SK-N-SH treated with all-trans-retinoic acid at 6 μM for 48 hours (cell line): ENCODE results near the gene MUTYH.

ENCODE experiments used
- ATAC-seq: fragments of 200-7000 bp; cut with Tn5 transposase; 3 replicates; pipeline ENCODE4 v1.9.1; 2020; ENCODE audit warnings: mild to moderate bottlenecking, moderate library complexity
- ARNTL ChIP-seq: fragments of 450-650 bp; formaldehyde crosslinking; IDR thresholded peaks from 2 replicates; pipeline ENCODE4 v1.5.0; 2020; ENCODE audit warnings: low read depth, mild to moderate bottlenecking, moderate library complexity, borderline replicate concordance
- BACH2 ChIP-seq: fragments of 250-450 bp; sonication (Bioruptor Pico); IDR thresholded peaks from 2 replicates; pipeline ENCODE4 v1.9.0; 2021; ENCODE audit warnings: mild to moderate bottlenecking, borderline replicate concordance
- ESRRG ChIP-seq: fragments of 250-450 bp; sonication (Bioruptor Pico); IDR thresholded peaks from 2 replicates; pipeline ENCODE4 v1.6.1; 2021; ENCODE audit warnings: mild to moderate bottlenecking
- GLIS3 ChIP-seq: fragments of 250-450 bp; sonication (Bioruptor Pico); IDR thresholded peaks from 2 replicates; pipeline ENCODE4 v1.5.0; 2020; ENCODE audit warnings: mild to moderate bottlenecking, moderate library complexity
- ISL1 ChIP-seq: fragments of 250-450 bp; sonication (Bioruptor Pico); IDR thresholded peaks from 2 replicates; pipeline ENCODE4 v2.1.2; 2022; ENCODE audit warnings: mild to moderate bottlenecking, moderate library complexity
- RARB ChIP-seq: fragments of 250-450 bp; sonication (Bioruptor Pico); IDR thresholded peaks from 2 replicates; pipeline ENCODE4 v1.8.0; 2021; ENCODE audit warnings: mild to moderate bottlenecking, moderate library complexity
- SNAI2 ChIP-seq: fragments of 250-450 bp; sonication (Bioruptor Pico); IDR thresholded peaks from 2 replicates; pipeline ENCODE4 v1.5.0; 2020; ENCODE audit warnings: mild to moderate bottlenecking, moderate library complexity
- TOX ChIP-seq: fragments of 250-450 bp; sonication (Bioruptor Pico); IDR thresholded peaks from 2 replicates; pipeline ENCODE4 v1.8.0; 2021; ENCODE audit warnings: mild to moderate bottlenecking, moderate library complexity, borderline replicate concordance
- ZC3H10 ChIP-seq: fragments of 250-450 bp; sonication (Bioruptor Pico); IDR thresholded peaks from 2 replicates; pipeline ENCODE4 v1.5.1; 2021; ENCODE audit warnings: mild to moderate bottlenecking, moderate library complexity
- ZFP30 ChIP-seq: fragments of 450-650 bp; formaldehyde crosslinking; IDR thresholded peaks from 2 replicates; pipeline ENCODE4 v1.5.0; 2022; ENCODE audit warnings: mild to moderate bottlenecking, moderate library complexity
- ZNF565 ChIP-seq: fragments of 450-650 bp; formaldehyde crosslinking; conservative IDR thresholded peaks from 2 replicates; pipeline ENCODE4 v1.5.0; 2020; ENCODE audit warnings: low read depth, mild to moderate bottlenecking, moderate library complexity
- ZNF70 ChIP-seq: fragments of 450-650 bp; formaldehyde crosslinking; IDR thresholded peaks from 2 replicates; pipeline ENCODE4 v1.5.0; 2020; ENCODE audit warnings: mild to moderate bottlenecking, moderate library complexity
- TF ChIP-seq, protein P1 (sequence below): fragments of 250-450 bp; sonication (Bioruptor Pico); IDR thresholded peaks from 2 replicates; pipeline ENCODE4 v1.8.0; 2020; ENCODE audit warnings: mild to moderate bottlenecking, moderate library complexity, borderline replicate concordance
- TF ChIP-seq, protein P2 (sequence below): fragments of 250-450 bp; sonication (Bioruptor Pico); IDR thresholded peaks from 2 replicates; pipeline ENCODE4 v1.5.0; 2020; ENCODE audit warnings: mild to moderate bottlenecking, moderate library complexity
- TF ChIP-seq, protein P3 (sequence below): fragments of 250-450 bp; sonication (Bioruptor Pico); IDR thresholded peaks from 2 replicates; pipeline ENCODE4 v1.8.0; 2021; ENCODE audit warnings: low read depth, mild to moderate bottlenecking, moderate library complexity, borderline replicate concordance
- TF ChIP-seq, protein P4 (sequence below): fragments of 250-450 bp; sonication (Bioruptor Pico); IDR thresholded peaks from 2 replicates; pipeline ENCODE4 v1.5.1; 2020; ENCODE audit warnings: low read depth, mild to moderate bottlenecking, moderate library complexity
- TF ChIP-seq, protein P5 (sequence below): fragments of 250-450 bp; sonication (Bioruptor Pico); IDR thresholded peaks from 2 replicates; pipeline ENCODE4 v1.5.1; 2021; ENCODE audit warnings: mild to moderate bottlenecking, moderate library complexity

Gene MUTYH

DNA sequence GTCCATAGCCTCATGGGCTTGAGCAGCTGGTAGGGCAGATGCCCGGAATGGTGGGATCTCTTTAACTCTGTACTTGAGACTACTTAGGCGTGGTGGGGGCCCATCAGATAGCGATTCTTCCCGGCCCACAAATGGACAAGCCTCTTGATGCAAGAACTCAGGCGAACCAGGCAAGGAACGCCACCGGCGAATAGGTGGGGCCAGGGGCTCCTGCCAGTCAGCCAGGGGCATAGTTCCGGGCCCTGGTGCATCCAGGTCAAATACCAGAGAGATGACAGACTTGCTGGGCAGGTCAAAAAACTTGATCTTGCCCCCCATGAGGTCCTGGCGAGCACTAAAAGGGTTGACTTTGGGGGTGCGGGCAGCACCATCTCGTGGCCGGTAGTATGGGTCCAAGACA is 4.8 kb upstream of the MUTYH start:
- TF ChIP-seq ARNTL (CRISPR knock-in tag) (no peak), ISL1 (no peak), ZNF70 (CRISPR knock-in tag) (no peak), ZNF565 (CRISPR knock-in tag) (no peak)
- TF ChIP-seq, protein P1, sequence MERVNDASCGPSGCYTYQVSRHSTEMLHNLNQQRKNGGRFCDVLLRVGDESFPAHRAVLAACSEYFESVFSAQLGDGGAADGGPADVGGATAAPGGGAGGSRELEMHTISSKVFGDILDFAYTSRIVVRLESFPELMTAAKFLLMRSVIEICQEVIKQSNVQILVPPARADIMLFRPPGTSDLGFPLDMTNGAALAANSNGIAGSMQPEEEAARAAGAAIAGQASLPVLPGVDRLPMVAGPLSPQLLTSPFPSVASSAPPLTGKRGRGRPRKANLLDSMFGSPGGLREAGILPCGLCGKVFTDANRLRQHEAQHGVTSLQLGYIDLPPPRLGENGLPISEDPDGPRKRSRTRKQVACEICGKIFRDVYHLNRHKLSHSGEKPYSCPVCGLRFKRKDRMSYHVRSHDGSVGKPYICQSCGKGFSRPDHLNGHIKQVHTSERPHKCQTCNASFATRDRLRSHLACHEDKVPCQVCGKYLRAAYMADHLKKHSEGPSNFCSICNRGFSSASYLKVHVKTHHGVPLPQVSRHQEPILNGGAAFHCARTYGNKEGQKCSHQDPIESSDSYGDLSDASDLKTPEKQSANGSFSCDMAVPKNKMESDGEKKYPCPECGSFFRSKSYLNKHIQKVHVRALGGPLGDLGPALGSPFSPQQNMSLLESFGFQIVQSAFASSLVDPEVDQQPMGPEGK (CRISPR knock-in tag): no peak
- TF ChIP-seq, protein P2, sequence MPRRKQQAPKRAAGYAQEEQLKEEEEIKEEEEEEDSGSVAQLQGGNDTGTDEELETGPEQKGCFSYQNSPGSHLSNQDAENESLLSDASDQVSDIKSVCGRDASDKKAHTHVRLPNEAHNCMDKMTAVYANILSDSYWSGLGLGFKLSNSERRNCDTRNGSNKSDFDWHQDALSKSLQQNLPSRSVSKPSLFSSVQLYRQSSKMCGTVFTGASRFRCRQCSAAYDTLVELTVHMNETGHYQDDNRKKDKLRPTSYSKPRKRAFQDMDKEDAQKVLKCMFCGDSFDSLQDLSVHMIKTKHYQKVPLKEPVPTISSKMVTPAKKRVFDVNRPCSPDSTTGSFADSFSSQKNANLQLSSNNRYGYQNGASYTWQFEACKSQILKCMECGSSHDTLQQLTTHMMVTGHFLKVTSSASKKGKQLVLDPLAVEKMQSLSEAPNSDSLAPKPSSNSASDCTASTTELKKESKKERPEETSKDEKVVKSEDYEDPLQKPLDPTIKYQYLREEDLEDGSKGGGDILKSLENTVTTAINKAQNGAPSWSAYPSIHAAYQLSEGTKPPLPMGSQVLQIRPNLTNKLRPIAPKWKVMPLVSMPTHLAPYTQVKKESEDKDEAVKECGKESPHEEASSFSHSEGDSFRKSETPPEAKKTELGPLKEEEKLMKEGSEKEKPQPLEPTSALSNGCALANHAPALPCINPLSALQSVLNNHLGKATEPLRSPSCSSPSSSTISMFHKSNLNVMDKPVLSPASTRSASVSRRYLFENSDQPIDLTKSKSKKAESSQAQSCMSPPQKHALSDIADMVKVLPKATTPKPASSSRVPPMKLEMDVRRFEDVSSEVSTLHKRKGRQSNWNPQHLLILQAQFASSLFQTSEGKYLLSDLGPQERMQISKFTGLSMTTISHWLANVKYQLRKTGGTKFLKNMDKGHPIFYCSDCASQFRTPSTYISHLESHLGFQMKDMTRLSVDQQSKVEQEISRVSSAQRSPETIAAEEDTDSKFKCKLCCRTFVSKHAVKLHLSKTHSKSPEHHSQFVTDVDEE (CRISPR knock-in tag): no peak
- no peak for ATAC-seq

DNA sequence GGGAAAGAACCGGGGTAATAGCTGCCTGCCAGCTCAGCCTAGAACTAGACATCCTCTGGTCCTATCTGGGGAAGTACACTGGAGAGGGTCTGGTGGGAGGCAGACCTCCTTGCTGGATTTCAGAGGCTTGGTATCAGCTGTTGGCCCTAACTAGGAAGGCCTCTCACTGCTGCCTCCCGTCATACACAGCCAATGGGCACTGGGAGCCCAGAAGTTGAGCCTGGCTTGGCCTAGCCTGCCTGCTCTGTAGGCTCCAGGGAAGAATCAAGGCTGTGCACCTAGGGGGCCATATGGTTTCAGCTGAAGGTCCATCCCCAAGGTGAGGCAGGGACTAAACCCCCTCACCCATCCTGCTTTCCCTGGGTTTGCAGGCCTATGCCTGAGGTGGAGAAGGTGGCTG is 4.3 kb upstream of the MUTYH start:
- TF ChIP-seq, protein P3, sequence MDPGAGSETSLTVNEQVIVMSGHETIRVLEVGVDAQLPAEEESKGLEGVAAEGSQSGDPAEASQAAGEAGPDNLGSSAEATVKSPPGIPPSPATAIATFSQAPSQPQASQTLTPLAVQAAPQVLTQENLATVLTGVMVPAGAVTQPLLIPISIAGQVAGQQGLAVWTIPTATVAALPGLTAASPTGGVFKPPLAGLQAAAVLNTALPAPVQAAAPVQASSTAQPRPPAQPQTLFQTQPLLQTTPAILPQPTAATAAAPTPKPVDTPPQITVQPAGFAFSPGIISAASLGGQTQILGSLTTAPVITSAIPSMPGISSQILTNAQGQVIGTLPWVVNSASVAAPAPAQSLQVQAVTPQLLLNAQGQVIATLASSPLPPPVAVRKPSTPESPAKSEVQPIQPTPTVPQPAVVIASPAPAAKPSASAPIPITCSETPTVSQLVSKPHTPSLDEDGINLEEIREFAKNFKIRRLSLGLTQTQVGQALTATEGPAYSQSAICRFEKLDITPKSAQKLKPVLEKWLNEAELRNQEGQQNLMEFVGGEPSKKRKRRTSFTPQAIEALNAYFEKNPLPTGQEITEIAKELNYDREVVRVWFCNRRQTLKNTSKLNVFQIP: no peak
- TF ChIP-seq TOX (CRISPR knock-in tag): no peak
- no peak for TF ChIP-seq SNAI2
- TF ChIP-seq, protein P1 (CRISPR knock-in tag): no peak
- no peak for TF ChIP-seq ZNF70 (CRISPR knock-in tag)
- TF ChIP-seq GLIS3 (CRISPR knock-in tag): no peak
- no peak for TF ChIP-seq BACH2
- TF ChIP-seq RARB: no peak
- no peak for TF ChIP-seq ZFP30 (CRISPR knock-in tag)
- TF ChIP-seq ZC3H10 (CRISPR knock-in tag): no peak
- no peak for TF ChIP-seq ESRRG (CRISPR knock-in tag)
- TF ChIP-seq, protein P4, sequence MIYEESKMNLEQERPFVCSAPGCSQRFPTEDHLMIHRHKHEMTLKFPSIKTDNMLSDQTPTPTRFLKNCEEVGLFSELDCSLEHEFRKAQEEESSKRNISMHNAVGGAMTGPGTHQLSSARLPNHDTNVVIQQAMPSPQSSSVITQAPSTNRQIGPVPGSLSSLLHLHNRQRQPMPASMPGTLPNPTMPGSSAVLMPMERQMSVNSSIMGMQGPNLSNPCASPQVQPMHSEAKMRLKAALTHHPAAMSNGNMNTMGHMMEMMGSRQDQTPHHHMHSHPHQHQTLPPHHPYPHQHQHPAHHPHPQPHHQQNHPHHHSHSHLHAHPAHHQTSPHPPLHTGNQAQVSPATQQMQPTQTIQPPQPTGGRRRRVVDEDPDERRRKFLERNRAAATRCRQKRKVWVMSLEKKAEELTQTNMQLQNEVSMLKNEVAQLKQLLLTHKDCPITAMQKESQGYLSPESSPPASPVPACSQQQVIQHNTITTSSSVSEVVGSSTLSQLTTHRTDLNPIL (CRISPR knock-in tag): no peak
- no peak for ATAC-seq

DNA sequence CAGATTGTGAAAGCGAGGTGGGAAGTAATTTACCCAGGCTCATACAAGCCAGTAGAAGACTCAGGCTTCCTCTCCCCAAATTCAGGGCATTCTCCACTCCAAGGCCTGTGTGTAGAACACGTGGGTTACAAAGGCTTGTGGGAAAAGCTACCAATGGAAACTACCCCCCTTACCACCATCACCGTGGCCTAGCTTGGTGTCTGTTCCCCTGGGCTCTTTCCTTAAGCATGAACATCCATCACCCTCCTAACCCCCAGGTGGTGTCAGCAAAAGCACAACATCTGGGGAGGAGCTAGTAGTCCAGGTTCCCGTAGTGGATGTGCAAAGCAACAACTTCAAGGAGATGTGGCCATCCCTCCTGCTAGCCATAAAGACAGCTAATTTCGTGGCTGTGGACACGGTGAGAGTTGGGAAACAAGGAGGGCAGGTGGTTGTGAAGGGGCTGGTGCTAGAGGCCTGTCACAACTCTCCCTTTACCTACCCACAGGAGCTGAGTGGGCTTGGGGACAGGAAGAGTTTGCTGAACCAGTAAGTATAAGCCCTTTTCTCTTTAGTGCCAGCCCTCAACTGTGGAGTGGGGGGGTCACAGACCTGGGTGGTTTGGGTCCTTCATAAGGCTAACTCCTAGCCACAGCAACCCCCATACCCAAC is 701 bp upstream of the MUTYH start:
- ATAC-seq: no peak; the same call in 1 of the 3 replicates
- TF ChIP-seq, protein P5, sequence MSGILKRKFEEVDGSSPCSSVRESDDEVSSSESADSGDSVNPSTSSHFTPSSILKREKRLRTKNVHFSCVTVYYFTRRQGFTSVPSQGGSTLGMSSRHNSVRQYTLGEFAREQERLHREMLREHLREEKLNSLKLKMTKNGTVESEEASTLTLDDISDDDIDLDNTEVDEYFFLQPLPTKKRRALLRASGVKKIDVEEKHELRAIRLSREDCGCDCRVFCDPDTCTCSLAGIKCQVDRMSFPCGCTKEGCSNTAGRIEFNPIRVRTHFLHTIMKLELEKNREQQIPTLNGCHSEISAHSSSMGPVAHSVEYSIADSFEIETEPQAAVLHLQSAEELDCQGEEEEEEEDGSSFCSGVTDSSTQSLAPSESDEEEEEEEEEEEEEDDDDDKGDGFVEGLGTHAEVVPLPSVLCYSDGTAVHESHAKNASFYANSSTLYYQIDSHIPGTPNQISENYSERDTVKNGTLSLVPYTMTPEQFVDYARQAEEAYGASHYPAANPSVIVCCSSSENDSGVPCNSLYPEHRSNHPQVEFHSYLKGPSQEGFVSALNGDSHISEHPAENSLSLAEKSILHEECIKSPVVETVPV: no peak
